NK-92 (cell line): ENCODE data around the gene IL10.
"Not testable (repeated sequence)": the region's sequence is repeated elsewhere in the genome, so short reads cannot be mapped to it uniquely, and the experiment has no call there.

Experiments used
- DNase-seq: peaks from one replicate; lab custom pipeline; 2025; ENCODE audit not compliant: unreplicated experiment; lab: John Stamatoyannopoulos, UW

The IL10 gene

DNA sequence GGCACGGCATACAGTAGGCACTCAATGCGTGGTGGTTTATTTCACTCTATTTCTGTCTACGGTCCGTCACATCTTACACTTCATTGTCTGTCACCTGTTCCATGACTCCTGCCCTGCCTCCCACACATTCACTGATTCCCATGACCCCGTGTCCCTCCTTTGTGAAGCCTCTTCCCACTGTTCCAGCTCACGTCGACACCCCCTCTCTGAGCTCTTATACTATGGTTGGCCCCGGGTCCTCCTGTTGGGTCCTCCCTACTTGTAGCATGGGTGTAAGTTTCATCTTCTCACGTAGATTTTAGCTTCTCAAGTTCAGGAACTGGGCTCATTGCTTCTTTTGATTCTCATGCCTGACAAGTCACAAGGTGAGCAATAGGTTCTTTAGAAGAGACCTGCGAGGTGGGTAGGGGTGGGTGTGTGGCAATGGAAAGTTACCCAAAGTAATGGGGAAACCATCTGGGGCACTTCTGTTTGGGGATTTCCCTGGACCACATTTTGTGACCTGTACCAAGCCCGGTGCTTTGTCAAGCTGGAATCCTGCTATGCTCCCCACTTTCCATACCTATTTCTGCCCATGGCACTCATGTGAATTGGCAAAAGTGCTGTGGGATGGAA is 22.1 kb upstream of the IL10 start:
- no peak for DNase-seq

DNA sequence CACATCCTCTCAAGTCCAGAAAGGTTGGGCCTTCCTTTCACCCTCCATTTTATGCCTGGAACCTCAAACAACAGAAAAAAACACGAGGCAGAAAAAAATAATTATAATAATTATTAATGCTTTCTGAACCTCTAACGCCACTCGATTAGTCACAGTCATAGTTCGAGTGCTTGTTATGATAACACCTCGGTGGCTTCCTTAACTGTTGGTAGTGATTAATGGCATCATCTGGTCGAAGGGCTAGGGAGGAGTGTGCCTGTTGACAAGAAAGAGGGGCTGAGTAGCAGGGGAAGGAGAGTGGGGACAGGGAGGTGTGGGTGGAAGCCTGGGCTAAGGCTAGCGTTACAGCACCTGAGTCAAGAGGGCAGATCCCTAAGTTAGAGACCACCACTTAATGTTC is 21.3 kb upstream of the IL10 start:
- no peak for DNase-seq

DNA sequence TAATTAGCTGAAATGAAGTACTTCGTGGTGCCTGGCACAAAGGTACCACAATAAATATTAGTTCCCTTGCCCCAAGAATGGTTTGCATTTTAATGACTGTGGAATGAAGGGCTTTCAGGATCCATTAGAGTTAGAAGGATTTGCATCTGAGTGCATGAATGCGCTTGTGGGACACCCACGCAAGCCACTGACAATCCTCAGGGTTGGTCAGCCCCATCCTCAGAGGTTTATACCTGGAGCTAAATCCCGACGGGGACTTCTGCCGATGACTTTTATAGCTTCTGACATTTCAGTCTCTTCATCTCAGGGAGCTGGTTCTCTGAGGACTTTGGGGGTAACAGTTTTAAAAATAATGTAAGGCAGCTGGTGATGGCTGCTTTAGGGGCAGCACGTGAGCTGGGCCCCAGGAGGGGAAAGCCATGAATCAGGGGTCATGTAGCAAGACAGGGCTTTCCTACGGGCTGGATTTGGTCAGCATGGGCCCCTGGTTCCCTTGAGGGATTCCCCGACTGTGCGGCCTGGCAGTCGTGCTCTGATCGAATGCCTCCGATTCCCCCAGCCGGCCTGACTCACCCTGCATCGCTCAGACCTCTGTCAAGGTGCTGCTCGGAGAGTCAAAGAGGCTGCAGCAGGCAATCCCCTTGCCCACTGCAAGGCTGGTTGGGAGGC is 20.8 kb upstream of the IL10 start:
- no peak for DNase-seq

DNA sequence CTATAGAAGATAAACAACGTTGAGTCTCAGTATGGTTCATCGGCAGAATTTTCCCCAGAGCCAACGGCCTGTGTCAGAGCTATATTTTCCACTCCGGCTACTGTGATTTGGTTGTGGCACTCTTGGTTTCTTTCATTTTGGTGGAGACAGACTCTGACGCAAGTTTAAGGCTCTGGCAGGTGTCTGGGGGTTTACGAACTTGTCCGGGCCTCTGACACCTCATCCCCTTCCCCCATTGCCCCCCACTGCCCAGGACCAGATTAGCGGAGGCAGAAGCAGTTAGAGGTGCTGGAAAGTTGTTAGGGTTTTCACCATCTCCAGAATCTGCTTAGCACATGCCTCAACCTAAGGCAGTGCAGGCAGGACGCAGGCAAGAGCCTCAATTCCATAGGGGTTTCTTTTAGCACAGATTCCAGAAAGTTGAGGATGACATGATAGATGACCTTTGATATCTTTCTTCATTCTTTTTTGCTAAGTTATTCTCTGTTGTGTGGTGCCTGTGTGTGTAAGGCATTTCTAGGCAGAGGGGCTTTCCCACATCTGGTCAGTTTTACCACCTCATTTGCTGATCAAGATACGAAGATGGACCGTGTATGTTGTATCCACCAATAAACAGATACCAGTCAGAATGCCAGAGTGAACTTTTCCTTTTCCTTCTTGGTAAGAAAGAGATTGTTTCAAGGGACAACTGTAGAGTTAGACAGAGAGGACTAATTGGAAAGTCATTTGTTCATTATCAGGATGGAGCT is 18.4 kb upstream of the IL10 start:
- DNase-seq, result no peak

DNA sequence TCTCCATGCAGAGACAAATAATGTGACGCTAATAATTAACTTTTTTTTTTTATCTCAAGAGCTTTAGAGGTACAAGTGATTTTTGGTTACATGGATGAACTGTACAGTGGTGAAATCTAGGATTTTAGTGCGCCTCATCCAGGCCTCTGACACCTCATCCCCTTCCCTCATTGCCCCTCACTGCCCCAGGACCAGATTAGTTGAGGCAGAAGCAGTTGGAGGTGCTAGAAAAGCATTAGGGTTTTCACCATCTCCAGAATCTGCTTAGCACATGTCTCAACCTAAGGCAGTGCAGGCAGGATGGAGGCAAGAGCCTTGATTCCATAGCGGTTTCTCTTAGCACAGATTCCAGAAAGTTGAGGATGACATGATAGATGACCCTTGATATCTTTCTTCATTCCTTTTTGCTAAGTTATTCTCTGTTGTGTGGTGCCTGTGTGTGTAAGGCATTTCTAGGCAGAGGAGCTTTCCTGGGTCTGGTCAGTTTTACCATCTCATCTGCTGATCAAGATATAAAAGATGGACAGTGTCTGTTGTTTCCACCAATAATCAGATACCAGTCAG is 16.3 kb upstream of the IL10 start:
- DNase-seq, result no peak

DNA sequence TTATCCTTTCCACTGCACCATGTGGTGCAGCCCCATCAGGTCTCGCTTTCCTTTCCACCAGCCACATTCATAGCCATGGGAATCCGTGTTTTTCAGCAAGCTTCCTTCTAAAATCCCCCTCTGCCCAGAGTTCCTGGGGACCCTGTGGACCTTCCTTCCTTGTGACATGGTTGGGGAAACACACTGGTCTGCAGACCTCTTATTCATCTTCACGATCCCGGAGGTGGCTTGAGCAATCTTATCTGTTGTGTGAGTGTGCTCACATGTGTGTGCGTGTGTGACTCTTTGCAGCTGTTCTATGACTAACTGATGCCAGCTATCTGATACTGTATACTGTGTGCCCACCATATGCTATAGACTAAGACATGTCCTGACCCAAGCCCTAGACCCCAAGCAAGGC is 15.6 kb upstream of the IL10 start:
- DNase-seq, result no peak

DNA sequence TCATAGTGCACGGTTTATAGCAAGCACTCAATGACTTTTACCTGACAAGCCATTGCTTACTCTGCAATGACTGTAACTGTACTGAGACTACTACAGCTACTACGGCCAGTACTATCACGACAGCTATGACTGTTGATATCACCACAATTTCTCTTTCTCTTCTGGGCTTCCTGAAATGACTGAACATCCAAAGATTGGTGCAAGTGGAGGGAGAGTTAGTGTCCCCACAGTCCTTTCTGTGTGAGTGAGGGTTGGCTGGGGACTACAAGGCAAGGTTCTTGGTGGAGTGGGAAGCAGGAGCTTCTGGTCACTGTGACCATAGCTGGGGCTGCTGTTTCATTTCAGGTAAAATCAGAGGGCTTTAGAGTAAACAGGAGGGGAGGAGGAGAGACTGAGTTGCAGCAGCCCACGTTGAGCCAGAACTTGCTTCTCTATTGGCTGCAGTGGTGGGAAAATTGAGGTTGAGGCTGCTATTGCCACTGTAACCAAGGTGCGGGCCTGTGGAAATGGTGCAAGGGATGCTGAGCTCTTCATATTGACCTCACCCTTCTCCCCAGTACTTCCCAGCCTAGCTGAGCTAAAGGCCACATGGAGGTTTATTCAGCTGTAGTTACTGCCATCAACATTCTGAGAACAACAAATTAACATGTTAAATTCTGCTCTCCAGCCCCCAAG is 14.1 kb upstream of the IL10 start:
- DNase-seq, result no peak

DNA sequence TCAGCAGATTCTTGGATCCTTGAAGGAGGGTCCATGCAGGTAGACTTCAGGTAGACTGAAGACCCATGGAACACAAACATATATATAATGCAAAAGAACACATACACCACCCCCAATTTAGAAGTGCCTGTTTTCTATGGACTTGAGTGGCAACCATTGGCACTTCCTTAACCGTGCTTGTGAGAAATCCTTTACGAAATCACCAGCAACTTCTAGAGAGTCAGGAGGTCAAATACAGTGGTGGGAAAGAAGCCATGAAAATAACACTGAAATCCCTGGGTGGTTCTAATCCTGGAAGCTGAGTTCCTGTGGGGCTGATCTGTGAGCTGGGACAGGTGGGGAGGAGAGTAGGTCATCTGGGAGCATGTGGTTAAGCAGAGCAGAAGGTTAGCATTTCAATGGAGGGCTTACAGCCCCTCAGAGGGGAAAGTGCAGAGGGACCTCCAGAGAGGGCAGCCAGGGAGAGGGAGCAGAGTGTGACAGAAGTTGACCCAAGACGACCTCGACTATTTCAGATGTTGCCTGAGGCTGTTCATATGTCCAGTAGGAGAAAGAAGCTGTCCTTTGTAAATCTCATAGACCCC is 13.0 kb upstream of the IL10 start:
- DNase-seq, result no peak

DNA sequence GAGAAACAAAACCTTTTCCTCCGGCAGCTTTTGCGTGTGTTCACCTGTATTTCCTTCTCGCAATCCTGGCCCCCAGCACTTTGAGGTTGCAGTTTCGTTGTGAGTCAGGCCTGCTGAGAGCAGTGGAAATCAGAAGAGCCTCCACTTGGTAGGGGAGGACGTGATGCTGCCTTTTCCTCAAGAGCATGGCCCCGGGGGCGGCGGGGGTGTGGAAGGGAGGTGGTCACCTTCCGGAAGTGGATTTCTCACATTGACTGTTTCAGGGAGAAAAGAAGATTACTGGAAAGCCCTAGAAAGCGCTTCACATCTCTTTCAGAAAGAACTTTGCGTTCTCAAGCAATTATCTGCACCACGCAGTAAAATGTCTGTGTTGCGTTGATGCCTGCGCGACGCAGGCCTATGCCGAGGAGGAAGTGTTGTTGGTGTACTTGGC is 12.2 kb upstream of the IL10 start:
- no peak for DNase-seq

DNA sequence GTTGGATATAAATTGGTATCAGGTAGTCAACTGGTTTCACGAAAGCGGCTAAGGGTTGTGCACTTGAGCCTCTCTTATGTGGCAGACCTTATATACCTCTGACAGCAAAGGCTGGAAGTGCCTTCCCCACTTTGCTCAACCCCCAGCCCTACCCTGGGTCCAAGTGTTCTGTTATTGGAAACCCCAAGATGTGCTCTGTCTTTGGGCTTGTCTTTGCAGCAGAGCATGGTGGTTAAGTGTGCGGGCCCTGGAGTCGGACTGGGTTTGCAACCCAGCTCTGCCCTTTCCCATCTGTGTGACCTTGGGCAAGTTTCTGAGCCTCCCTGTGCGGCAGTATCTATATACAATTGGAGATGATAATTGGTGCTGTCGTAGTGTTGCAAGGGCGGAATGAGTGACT is 11.2 kb upstream of the IL10 start:
- DNase-seq, result no peak

DNA sequence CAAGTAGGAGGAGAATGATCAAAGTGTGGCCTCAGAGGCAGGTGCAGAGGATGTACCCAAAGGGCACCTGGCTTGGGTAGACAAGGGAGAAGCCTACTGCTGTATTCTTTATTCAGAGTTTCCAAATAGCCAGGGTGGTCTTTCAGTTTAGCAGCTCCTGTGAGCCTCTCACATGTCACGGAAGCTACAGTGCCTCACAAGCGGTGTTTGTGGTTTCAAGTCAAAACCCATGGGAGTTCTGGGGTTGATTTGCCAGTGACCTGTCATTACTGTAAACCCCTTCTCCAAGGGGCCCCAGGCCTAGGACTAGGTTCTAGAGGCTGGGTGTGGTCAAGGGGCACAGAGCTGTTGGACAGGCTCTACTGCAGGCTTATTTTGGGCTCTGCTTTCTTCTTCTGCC is 10.2 kb upstream of the IL10 start:
- DNase-seq, result no peak

DNA sequence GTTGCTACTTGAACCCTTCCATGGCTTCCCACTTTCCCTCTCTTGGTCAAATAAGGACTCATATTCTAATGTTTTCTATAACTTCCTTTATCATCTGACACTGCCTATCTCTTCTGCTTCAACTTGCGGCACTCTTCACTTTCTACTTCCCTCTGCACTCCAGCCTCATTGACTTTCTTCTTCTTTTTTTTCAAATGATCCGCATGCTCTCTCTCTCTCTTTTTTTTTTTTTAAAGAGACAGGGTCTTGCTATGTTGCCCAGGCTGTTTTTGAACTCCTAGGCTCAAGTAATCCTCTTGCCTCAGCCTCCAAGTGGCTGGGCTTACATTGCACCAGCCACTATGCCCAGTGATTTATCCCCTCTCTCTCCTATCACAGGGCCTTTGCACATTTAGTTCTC is 7.3 kb upstream of the IL10 start:
- no peak for DNase-seq

DNA sequence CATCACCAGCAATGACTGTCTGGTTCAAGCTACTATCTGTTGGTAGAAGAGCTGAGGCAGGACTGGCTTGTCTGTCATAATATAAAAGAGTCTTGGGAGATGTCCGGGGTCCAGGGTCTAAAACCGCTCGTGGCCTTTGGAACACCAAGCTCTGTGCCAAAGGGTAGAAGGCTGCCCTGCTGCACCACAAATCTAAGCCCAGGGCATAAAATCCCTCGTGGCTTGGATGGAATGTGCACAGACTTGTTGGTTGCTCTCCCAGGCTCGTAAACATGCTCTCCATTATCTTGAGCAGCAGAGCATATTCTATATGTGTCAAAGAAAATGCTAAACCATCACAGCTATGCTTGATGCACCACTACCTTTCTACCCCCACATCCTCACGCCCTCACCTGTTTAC is 6.6 kb upstream of the IL10 start:
- not testable (repeated sequence) for DNase-seq

DNA sequence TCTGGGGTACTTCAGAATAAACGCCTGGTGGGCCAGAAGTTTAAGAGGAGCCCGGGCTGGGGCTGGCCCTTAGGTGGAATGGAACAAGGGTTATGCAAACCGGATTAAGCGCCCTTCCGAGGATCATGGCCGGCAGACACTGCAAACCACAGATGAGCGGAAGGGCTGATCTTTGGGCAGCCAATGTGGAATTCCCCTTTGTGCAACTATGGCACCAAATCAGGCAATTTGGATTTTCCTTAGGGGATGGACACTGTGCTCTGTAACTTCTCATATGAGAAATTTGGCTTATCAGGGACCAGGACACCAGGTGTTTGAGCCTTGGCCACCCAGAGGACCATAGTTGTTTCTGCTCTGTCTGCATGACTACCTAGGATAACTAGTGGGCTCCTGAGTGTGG is 5.7 kb upstream of the IL10 start:
- DNase-seq, result no peak

DNA sequence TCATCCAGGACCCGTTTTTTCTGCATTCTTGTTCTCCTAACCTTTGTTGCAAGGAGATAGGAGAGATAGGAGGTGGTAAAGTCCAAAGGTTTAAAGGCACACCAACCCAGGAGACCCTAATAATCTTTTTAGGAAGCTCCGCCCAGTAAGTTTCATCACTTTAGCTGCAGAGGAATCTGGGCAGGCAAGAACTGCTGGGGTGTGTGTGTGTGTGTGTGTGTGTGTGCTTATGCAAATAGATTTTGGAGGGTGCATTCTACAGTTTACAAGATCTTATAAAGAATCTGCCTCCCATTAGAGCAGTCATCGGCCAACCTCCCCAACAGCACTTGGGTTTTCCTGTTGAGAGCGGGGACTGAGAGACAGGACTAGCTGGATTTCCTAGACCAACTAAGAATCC is 3.9 kb upstream of the IL10 start:
- DNase-seq, result no peak

DNA sequence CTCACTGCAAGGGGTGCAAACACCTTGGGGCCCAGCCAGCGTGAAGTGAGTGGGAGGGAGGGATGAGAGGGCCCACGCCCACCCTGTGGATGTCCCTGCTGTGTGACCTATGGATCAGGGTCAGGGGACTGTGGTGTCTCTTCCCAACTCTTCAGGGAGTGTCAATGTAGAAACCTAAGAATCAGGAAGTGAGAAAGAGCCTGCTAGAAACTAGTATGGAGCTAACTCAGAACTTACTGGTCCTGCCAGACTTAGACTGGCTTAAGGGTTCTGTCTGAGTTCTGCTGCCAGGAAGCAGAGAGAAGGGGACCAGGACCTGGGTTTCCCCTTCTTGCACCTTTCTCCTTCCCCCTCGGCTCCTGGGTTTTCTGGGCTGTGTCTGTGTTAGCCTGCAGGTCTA is 1.8 kb upstream of the IL10 start:
- no peak for DNase-seq

DNA sequence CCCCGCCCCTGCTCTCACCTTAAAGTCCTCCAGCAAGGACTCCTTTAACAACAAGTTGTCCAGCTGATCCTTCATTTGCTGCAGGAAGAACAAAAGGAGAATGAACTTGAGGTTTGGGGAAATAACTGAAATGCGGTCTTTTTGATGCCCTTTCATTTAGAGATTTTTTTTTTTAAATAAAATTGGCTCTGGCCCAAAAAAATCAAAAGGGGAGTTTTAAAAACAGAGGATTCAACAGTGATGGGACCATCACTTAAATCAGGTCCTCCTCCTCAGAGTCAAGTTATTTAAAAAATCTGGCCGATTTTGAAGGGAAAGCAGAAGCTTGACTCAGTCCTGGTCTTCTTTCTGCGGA is 979 bp downstream of the IL10 start:
- no peak for DNase-seq

DNA sequence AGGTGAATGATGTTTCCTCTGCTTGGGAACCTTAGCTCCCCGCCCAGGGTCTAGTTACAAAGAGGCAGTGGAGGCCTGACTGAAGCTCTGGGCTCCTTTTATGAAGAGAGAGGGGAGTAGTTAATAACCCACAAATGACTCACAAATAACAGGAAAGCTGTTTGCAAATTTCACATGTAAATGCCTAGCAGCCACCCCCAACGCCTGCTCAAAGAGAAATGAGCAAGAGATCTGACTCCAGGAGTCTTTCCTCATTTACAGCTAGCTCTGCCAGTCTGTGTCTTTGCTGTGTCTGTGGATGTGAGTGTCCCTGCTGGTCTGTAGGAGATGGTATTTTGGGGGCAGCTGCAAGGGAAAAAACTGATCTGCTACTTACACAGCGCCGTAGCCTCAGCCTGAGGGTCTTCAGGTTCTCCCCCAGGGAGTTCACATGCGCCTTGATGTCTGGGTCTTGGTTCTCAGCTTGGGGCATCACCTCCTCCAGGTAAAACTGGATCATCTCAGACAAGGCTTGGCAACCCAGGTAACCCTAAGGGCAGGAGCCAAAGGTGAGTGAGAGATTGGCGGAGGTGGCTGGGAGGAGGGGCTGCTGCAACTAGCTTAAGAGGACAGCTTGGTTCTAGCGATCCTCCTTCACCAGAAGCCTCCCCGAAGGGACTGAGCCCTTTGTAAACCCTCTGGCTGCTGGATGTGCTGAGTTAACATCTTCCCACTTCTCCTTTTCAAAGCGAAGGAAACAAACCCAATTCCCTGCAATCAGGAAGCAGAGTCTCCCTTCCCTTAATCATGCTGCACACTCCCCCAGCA is 1.6 kb downstream of the IL10 start, which contains the start of gene IL19:
IL19 (plus strand) TSS at position 243 of the 807 bp plus-strand sequence. CDS start 65,890 bp downstream, outside the sequence.
- DNase-seq, result no peak

DNA sequence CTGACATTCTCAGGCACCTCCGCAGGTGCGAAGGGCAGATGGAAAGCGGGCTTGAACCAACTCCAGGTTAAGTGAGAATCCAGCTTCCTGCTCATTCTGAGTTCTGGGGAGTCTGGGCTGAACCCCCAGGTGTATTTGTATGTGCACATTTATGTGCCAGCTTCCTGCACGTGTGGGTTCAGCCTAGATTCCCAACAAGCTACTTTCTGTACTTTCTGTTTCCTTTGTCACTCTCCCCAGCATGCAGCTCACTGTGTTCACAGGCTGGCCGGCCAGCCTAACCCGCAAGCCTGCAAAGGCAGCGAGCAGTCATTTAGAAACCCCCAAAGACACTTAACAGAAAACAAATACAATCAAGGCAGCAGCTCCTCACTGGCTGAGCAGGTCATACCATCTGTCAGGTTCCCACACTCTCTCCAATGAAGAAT is 3.0 kb downstream of the IL10 start:
- no peak for DNase-seq
